HepG2 (cell line): ENCODE measurements around the gene ACTN4. TPM values are rescaled to one million over a fixed set of nuclear protein-coding genes. Genes with fewer than 3 reads are reported as not detected.
A peak's percentile ranks its signal among the peaks of the same experiment; 100 is the strongest.

Experiments used
- BRD4 ChIP-seq: sonication (generic); formaldehyde crosslinking; IDR thresholded peaks from 2 replicates; pipeline ENCODE4 v1.4.0; 2020; ENCODE audit warnings: missing genetic modification reagents
- HOXA3 ChIP-seq: sonication (generic); formaldehyde crosslinking; IDR thresholded peaks from 2 replicates; pipeline ENCODE4 v1.5.0; 2020; ENCODE audit warnings: missing genetic modification reagents
- RCOR2 ChIP-seq: IDR thresholded peaks from 2 replicates; pipeline ENCODE4 v1.6.1; 2016; ENCODE audit warnings: missing biosample characterization, missing genetic modification reagents
- RXRA ChIP-seq: sonication (generic); formaldehyde crosslinking; IDR thresholded peaks from 2 replicates; pipeline ENCODE4 v1.5.1; 2020; ENCODE audit warnings: missing genetic modification reagents
- THRA ChIP-seq: sonication (generic); formaldehyde crosslinking; IDR thresholded peaks from 2 replicates; pipeline ENCODE4 v1.4.0; 2020; ENCODE audit warnings: missing genetic modification reagents, borderline replicate concordance
- TMF1 ChIP-seq: sonication (generic); formaldehyde crosslinking; IDR thresholded peaks from 2 replicates; pipeline ENCODE4 v1.8.1; 2022; ENCODE audit warnings: low read depth, missing genetic modification reagents
- USF2 ChIP-seq, 2 experiments: sonication (generic) in 1 of 2; formaldehyde crosslinking in 1 of 2; IDR thresholded peaks; 2 replicates each; pipeline versions ENCODE4 v1.5.1 to v1.6.1; 2011 to 2020; ENCODE audit warnings: borderline replicate concordance in 1 of 2, low read depth in 1 of 2, low read length in 1 of 2, mild to moderate bottlenecking in 1 of 2, missing genetic modification reagents in 1 of 2, moderate library complexity in 1 of 2
- ZBTB37 ChIP-seq: sonication (generic); formaldehyde crosslinking; IDR thresholded peaks from 2 replicates; pipeline ENCODE4 v1.4.0; 2020; ENCODE audit warnings: mild to moderate bottlenecking, missing genetic modification reagents
- ZBTB4 ChIP-seq: sonication (generic); formaldehyde crosslinking; IDR thresholded peaks from 2 replicates; pipeline ENCODE4 v1.4.0; 2020; ENCODE audit warnings: missing genetic modification reagents, mild to moderate bottlenecking, borderline replicate concordance
- ZFP91 ChIP-seq: sonication (generic); formaldehyde crosslinking; IDR thresholded peaks from 2 replicates; pipeline ENCODE4 v1.9.0; 2022; ENCODE audit warnings: missing genetic modification reagents, mild to moderate bottlenecking, borderline replicate concordance
- ZNF296 ChIP-seq: sonication (generic); formaldehyde crosslinking; conservative IDR thresholded peaks from 2 replicates; pipeline ENCODE4 v1.5.0; 2020; ENCODE audit warnings: mild to moderate bottlenecking, missing genetic modification reagents
- ZNF562 ChIP-seq: sonication (generic); formaldehyde crosslinking; IDR thresholded peaks from 2 replicates; pipeline ENCODE4 v1.8.0; 2022; ENCODE audit warnings: missing genetic modification reagents, borderline replicate concordance
- ZNF576 ChIP-seq: sonication (generic); formaldehyde crosslinking; IDR thresholded peaks from 2 replicates; pipeline ENCODE4 v1.4.0; 2020; ENCODE audit warnings: mild to moderate bottlenecking, missing genetic modification reagents
- ZNF652 ChIP-seq: IDR thresholded peaks from 2 replicates; pipeline ENCODE4 v1.6.1; 2016; ENCODE audit warnings: low read depth, borderline replicate concordance
- ZNF737 ChIP-seq: sonication (generic); formaldehyde crosslinking; IDR thresholded peaks from 2 replicates; pipeline ENCODE4 v1.5.0; 2020; ENCODE audit warnings: missing genetic modification reagents, mild to moderate bottlenecking, borderline replicate concordance
- ZNF768 ChIP-seq: sonication (generic); formaldehyde crosslinking; IDR thresholded peaks from 2 replicates; pipeline ENCODE4 v1.4.0; 2020; ENCODE audit warnings: missing genetic modification reagents
- ZNF816 ChIP-seq: sonication (generic); formaldehyde crosslinking; IDR thresholded peaks from 2 replicates; pipeline ENCODE4 v1.8.0; 2022; ENCODE audit warnings: missing genetic modification reagents, mild to moderate bottlenecking, borderline replicate concordance
- polyA plus RNA-seq, 8 experiments: library from polyadenylated mRNA; depleted of rRNA in 3 of 8; stranded (reverse) in 7 of 8; unstranded in 1 of 8; fragments of >200 nt; fragmentation: Illumina TruSeq in 4 of 8; extraction: Trizol in 4 of 8; gene quantifications; 2 replicates each; pipeline versions ENCODE4 v1.2.1 to v1.2.3, GENCODE V29; 2011 to 2016; ENCODE audit warnings: low read depth in 4 of 8, missing spikeins in 1 of 8, mixed read lengths in 1 of 8; ENCODE audit not compliant: insufficient read depth in 1 of 8
- total RNA-seq, 5 experiments: library from RNA; depleted of rRNA; stranded (reverse); fragments of >200 nt; fragmentation: Illumina TruSeq; extraction: Trizol; gene quantifications; 2 replicates each; pipeline ENCODE4 v1.2.3, GENCODE V29; 2016; ENCODE audit warnings: low read depth in 1 of 5

ACTN4 gene
- total and polyA plus RNA-seq, 2 of the 13 experiments (the other 11 are each of a cell fraction or from before 2014, with no cell fraction given) = 171 to 192 TPM

GRCh38 chr19:38700350-38700901 lies 53.0 kb downstream of the ACTN4 start (continued):
- no peak for TF ChIP-seq ZNF562
- peak; percentile 26; the same call in 1 of the 2 replicates for TF ChIP-seq HOXA3 (CRISPR knock-in tag)
- peak; percentile 24; the same call in 1 of the 2 replicates for TF ChIP-seq RXRA (CRISPR knock-in tag)
- TF ChIP-seq ZNF576 = peak; percentile 14; the same call in 1 of the 2 replicates
- peak; percentile 43; the same call in 1 of the 2 replicates for TF ChIP-seq THRA (CRISPR knock-in tag)
- TF ChIP-seq TMF1 (CRISPR knock-in tag) = no peak
- peak; percentile 59 for TF ChIP-seq ZBTB4 (CRISPR knock-in tag)
- TF ChIP-seq ZNF816 = peak; percentile 2; the same call in 1 of the 2 replicates
- 0 out of 2 replicates have a peak, but pooled peaks have one; percentile 39 for TF ChIP-seq ZBTB37 (CRISPR knock-in tag)
- TF ChIP-seq ZFP91 (CRISPR knock-in tag) = peak; percentile 2; the same call in 1 of the 2 replicates
- 0 out of 2 replicates have a peak, but pooled peaks have one; percentile 70 for TF ChIP-seq ZNF296 (CRISPR knock-in tag)
- 0 out of 2 replicates have a peak, but pooled peaks have one; percentile 2 for TF ChIP-seq ZNF652 (CRISPR knock-in tag)
- TF ChIP-seq RCOR2 (CRISPR knock-in tag) = no peak
- TF ChIP-seq USF2 (IDR thresholded peaks at IDR 0.05; ENCODE audit: low read depth, low read length) = no peak
- TF ChIP-seq USF2 (CRISPR knock-in tag; IDR thresholded peaks at IDR 0.05; ENCODE audit: borderline replicate concordance) = no peak
- TF ChIP-seq ZNF768 (CRISPR knock-in tag) = peak; percentile 21; the same call in 1 of the 2 replicates
- peak; percentile 77; the same call in 1 of the 2 replicates for TF ChIP-seq ZNF737
- no peak for TF ChIP-seq BRD4 (CRISPR knock-in tag)
